Activated CD8-positive, alpha-beta memory T cell treated with anti-CD3 and anti-CD28 coated beads, Interleukin-2, amount 50 U/mL, for 1 hour (primary cell): Measurements from ENCODE around the gene PRKN.
"Not testable (repeated sequence)": the region's sequence is repeated elsewhere in the genome, so short reads cannot be mapped to it uniquely, and the experiment has no call there.

ENCODE experiments used
- DNase-seq: peaks from one replicate; pipeline ENCODE4 v3.0.0-alpha.2; 2020; ENCODE audit errors: extremely low read depth

PRKN gene

GRCh38 chr6:162710936-162711335 lies 16.6 kb downstream of the PRKN start:
- no peak for DNase-seq

DNA sequence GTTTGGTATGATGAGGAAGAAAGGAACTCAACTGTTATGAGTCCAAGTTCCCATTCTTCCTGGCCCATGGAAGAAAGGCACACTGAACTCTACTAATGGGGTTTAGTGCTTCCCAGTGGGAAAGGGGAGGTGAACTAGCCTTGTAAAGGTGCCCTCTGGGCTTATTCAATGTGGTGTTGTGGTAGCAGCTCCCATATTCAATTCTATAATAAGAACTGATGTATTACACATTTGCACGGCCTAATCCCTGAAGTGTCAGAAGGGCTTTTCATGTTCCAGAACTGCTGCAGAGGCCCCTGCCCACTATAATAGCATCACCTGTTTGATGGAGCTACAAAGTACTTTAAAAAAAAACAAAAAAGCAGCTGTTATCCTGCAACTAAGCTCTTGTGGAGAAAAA lies 17.1 kb downstream of the PRKN start:
- no peak for DNase-seq

GRCh38 chr6:162709431-162709830 lies 18.1 kb downstream of the PRKN start:
- DNase-seq: no peak

- no peak for DNase-seq
Measured at GRCh38 chr6:162708971-162709370, 18.6 kb downstream of the PRKN start.

DNA sequence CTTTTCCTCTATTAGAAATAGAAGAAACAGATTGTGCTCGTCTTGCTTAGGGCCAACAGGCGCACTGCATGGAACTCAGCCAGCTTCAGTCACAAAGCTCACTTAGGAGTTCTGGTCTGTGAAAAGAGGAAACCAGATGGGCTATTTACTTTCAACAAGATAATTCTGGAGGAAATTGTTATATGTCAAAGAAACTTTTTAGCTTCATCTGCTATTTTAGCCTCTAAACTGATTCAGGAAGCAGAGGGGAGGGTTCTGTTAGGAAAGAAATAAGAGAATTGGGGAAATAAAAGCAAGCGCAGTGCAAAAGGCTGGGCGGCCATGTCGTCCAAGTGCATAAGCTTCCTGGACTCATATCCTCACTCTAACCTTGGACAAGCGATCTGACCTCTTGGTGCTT lies 21.3 kb downstream of the PRKN start:
- no peak for DNase-seq

- no peak for DNase-seq
Measured at GRCh38 chr6:162705736-162706135, 21.8 kb downstream of the PRKN start.

- no peak for DNase-seq
Measured at GRCh38 chr6:162704001-162704400, 23.6 kb downstream of the PRKN start.

- no peak for DNase-seq
Measured at GRCh38 chr6:162702446-162702845, 25.1 kb downstream of the PRKN start.

DNA sequence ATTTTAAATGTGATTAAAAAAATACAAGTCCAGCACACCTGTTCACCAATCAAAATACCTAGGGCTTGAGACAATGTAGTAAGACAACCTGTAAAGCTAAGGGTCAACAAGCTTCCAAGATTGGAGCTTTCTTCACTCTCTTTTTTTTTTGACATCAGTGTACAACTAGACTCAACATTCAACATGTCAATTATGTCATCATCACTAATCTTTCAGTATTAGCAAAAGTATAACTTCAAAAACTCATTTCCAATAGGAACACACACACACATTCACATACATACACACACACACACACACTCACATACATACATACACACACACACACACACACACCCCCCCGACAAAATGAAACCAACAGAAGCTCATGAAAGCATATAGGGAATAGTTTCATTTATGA lies 26.0 kb downstream of the PRKN start:
- no peak for DNase-seq

- no peak for DNase-seq
Measured at GRCh38 chr6:162700966-162701365, 26.6 kb downstream of the PRKN start.

- no peak for DNase-seq
Measured at GRCh38 chr6:162699961-162700360, 27.6 kb downstream of the PRKN start.

- no peak for DNase-seq
Measured at GRCh38 chr6:162698440-162698839, 29.1 kb downstream of the PRKN start.

GRCh38 chr6:162697872-162698403 lies 29.6 kb downstream of the PRKN start:
- DNase-seq: no peak

- DNase-seq: no peak
Measured at GRCh38 chr6:162690158-162690557, 37.4 kb downstream of the PRKN start.

DNA sequence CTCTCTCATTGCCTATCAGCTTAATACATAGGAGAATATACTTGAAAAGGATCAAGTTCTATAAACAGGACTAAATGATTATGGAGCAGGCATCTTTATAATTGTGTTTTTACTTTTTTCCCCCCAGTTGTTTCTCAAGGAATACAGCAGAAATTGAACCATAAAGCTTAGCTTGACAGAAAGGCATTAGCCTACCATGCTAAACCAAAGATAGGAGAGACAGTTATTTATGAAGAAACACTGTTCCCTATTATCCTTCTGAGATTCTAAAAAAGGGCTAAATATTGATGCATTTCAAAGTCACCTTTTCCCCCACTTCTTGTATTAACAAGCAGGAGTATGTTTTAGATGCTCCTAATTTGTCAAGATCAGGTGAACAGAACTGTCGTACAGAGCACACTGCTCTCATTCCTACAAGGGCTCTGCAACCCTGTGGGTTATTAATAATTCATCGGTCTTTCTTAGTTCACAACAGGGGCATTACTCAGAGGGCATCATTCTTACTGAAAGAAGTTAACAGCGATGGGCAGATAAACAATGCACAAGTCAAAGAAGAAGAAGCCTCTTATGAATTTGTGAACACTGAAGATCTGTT lies 38.7 kb downstream of the PRKN start:
- no peak for DNase-seq

DNA sequence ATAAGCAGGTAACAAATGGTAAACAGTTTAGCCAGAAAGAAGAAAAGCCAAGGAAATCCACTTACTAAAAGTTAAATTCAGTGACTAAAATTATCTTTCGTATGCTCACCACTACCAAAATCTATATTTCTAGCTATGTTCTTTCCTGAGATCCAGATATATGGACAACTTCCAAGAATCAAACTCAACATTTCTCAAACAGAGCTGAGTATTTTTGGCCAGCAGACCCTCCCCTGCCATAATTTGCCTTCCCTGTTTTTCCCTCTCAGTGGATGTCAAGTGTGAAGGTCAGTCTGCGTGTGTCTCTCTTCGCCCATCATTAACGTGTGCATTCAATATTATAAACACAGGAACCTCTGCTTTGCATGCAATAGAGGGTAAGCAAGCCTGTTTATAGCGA lies 42.0 kb downstream of the PRKN start:
- DNase-seq: no peak

GRCh38 chr6:162684961-162685360 lies 42.6 kb downstream of the PRKN start:
- DNase-seq: no peak

- DNase-seq: no peak
Measured at GRCh38 chr6:162684052-162684451, 43.5 kb downstream of the PRKN start.

DNA sequence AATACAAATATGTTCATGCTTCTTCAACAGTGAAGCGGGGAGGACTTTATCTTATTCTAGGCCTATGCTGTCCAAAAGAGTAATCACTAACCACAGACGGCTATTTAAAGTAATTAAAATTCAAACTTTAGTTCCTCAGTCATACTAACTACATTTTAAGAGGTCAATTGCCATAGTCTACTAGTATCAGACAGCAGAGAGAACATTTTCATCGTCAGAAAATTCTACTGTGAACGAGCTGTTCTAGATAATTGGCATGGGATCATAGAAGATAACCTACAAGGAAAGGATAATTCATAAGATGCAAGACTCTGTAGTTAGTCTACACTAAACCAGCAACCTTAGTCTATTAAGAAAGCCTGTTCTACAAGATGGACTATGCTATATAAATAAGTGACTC lies 44.4 kb downstream of the PRKN start:
- DNase-seq: no peak

DNA sequence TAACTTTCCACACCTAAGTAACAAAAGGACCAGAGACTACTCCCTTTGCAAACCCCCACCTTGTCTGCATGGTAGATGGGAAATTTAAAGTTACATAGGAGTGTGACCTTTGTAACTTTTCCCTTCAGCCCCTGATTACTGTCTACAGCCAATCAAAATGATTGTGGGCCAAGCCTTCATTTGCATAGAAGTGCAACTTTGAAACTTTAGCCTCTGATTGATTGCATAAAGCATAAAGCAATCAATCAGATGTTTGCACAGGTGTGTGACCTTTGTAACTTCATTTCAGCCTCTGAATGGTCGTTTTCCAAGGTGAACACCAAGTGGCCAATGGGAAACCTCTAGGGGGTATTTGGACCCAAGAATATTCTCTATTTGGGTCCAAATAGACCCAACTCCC lies 46.1 kb downstream of the PRKN start:
- no peak for DNase-seq

GRCh38 chr6:162680871-162681270 lies 46.7 kb downstream of the PRKN start:
- no peak for DNase-seq

- no peak for DNase-seq
Measured at GRCh38 chr6:162680367-162680766, 47.2 kb downstream of the PRKN start.

DNA sequence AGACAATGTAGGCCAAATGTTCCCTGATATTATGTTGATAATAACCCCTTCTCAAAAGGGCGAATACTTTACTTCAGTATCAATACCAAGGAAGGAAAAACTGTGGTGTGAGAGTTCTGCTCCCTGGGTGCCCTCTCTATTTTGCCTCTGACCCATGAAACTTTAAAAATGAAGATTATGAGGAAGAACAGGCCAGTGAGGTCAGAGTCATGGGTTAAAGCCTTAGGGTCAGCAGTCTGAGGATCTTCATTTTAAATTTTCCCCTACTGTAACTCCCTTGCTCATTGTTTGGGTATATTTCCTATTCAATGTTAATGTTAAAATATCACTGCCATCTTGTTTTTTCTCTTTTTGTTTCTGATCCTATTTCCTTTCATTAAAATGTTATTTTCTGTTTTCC lies 47.9 kb downstream of the PRKN start:
- no peak for DNase-seq

- DNase-seq: not testable (repeated sequence)
Measured at GRCh38 chr6:162678896-162679295, 48.7 kb downstream of the PRKN start.
